Myocyte (in vitro differentiated cells): ENCODE data around the gene COL16A1. TPM values are rescaled to one million over a fixed set of nuclear protein-coding genes. Genes with fewer than 3 reads are reported as not detected.

Source experiments
- DNase-seq: peaks from one replicate; pipeline ENCODE4 v3.0.0-alpha.2; 2012; ENCODE audit warnings: low read depth
- total RNA-seq: library from RNA; depleted of rRNA; stranded (reverse); fragments of >200 nt; gene quantifications from 2 replicates; pipeline ENCODE4 v1.2.3, GENCODE V29; 2014

Gene COL16A1
- total RNA-seq, 1 donor from 2014 or later: 27.9 TPM

DNA sequence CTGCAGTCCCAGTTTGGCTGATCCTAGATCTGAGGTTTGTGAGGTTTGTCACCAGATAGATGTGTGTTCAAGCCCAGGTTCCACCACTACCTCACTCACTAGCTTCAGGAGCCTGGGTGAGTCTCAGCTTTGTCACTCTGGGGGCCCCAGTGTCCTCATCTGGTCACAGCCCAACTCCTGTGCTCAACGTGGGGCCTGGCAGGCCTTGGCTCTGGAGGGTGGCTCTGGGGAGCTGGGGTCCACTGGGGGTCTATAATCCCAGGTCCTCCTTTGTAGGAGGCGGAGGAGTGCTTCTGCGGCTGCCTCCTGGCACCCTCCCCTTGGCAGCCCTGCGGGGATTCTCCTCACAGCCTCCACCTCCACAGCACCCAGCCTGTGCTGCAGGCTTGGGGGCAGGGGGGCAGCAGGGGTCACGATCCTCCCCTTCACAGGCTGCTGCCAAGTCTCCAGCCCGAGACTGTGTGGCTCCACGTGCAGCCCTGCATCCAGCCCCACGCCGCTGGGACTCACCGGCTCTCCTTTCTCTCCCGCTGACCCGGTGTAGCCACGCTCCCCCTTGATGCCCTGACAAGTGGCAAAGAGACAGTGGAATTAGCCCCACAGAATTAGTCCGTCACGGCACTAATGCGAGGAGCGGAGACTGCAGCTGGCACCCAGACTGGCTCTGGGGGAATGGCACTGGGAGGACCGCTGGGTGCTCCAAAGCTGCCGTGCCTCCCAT is 36.6 kb downstream of the COL16A1 start:
- no peak for DNase-seq

DNA sequence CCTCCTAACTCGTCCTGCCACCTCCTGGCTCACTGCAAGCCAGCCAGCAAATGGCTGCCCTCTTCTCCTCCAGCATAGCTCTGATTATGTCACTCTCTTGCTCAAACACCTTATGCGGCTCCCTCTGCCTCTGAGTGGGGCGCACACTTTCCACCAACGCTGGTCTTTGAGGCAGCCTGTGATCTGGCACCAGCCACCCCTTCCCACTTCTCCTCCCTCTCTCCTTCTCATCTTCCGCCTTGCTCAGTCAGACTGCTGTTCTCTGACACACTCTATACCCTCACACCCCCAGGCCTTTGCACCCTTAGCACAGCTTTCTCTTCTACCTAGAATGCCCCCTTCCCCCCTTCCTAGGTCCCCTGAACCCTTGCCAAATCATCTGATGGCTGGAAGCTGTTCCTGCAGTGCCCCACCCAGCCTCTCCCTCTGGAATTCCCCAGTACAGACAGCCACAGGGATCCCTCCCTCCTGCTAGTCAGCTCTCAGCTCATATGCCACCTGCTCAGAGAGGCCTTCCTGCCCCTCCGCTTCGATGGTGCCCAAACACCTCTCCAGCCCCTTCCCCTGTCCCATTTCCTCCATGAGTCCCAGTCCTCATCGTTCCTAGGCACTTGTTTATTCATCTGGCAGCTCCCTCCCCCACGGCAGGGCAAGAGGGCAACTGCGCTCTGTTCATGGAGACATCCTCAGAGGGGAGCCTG is 37.4 kb downstream of the COL16A1 start:
- DNase-seq: peak; percentile 85

GRCh38 chr1:31665234-31665878 is 38.5 kb downstream of the COL16A1 start:
- no peak for DNase-seq

DNA sequence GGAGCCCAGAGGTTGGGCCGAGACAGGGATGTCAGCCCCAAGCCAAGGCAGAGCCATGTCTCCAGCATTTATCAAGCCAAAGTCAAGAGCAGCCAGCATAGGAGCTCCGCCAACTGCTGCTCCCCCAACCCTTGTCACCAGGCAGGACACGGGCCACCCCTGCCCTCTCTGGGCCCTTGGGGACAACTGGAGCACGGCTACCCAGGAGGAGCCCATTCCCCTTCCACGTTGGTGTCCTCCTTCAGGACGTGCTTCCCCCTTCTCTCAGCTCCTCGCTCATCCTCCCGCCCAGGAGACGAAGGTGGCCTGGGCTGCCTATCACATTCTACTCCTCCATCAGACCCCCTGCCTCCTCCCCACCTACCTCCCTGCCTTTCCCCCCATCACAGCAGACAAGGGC is 39.3 kb downstream of the COL16A1 start:
- no peak for DNase-seq

DNA sequence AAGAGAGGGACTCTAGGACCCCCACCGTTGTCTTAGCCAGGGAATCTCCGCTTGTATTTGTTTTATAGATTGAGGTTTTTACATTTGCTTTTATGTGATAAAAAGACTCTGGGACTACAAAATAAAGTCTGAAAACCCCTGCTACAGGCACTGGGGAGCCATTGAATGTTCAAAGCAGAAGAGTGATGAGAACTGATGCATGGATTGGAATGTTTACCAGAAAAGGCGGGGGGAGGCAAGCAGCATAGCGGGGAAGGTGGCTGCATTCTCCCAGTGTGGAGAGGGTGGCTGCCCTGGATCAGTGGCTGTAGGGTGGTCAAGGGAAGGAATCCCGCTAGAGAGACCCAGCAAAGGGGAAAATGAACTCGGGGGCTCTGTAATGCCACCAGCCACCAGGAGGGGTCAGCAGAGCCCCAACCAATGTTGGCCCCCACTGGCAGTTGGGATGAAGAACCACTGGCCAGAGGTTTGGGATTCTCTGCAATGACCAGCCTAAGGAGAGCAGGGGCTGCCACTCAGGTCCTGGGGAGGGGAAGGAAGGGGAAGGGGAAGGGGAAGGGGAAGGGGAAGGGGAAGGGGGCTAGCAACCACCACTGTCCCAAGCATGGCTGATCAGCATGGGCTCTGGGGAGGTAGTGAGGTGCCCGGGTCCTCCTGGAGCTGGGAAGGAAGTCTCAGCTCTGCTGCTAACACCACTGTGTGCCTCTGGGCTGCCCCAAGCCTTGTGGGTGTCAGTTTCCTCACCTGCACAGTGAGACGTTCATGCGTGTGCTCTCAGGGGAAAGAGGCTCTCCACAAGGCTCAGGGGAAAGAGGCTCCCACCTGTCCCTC is 40.0 kb downstream of the COL16A1 start:
- DNase-seq: peak; percentile 61

DNA sequence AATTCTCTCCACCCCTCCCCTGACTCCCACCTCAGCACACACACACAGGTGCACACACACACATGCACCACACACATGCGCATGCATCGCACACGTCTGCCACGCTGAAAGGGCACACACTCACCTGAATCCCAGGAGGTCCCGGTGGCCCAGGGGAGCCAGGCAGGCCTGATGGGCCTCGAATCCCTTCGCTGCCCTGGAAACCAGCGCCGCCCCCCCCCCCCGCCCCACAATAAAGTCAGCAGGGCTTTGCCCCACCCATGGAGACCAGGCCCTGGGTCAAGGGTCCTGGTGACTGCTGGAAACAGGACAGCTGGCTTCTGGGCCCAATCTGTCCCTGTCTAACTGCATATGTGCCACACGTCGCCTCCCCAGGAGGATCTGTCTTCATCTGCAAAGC is 41.4 kb downstream of the COL16A1 start:
- no peak for DNase-seq

- DNase-seq: no peak
These were observed 42.0 kb downstream of the COL16A1 start for GRCh38 chr1:31661856-31662255.

DNA sequence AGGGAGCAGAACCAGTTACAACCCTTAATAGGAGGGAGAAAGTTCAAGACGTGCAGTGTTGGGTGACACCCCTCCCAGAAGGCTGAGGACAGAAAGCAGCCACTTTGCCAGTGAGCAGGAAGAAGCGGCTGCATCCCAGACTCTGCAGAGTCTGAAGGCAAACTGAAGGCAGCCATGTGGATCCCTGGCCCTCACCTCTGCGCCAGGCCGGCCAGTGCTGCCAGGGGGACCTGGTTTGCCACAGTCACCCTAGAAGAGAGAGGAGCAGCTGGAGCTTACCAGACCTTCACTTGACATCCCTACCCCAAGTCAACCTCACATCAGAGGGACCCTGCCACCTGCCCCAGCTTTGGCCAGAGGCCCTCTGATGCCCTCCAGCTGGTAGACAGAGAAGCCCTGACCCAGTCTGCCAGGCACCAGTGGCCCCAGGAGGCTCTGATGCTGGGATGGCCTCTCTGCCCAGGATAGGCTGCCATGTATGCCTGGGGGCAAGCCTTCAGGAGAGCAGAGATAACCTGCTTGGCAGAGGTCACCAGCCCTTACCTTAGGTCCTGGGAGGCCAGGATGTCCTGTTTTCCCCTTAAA is 42.9 kb downstream of the COL16A1 start:
- no peak for DNase-seq

DNA sequence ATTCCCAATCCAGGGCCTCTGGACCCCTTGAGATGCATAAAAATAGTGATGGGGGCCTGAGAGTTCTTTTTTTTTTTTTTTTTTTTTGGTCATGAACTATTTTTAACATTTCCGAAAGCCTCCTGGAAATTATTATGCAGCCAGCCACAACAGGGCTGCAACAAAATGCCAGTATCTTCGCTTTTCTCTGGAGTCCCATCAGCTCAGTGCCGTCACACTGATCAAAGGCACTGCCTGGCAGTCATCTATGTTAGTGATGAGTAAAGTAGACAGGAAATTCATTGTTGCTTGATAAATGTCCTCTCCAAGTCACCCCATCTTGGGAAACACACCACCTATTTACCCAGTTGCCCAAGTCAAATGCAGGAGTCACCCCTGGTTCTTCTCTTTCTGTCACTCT is 43.9 kb downstream of the COL16A1 start:
- DNase-seq: no peak

DNA sequence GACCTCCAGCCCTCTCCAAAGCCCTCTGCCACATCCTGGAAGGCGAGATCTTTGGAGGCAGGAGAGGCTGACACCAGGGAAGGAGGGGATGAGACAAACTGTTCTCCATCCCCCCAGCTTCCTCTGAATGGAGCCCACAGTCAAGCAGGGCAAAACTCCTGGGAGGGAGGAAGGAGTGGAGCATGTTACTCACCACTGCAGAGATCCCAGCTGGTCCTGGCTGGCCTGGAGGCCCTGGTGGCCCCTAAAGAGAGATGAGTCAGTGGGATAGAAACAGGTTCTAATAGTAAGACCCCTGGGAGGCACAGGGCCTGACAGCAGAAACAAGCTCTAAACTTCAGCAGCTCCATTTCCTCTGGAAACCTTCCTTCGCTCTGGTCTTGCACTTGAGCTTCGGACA is 45.1 kb downstream of the COL16A1 start:
- peak; percentile 26 for DNase-seq

DNA sequence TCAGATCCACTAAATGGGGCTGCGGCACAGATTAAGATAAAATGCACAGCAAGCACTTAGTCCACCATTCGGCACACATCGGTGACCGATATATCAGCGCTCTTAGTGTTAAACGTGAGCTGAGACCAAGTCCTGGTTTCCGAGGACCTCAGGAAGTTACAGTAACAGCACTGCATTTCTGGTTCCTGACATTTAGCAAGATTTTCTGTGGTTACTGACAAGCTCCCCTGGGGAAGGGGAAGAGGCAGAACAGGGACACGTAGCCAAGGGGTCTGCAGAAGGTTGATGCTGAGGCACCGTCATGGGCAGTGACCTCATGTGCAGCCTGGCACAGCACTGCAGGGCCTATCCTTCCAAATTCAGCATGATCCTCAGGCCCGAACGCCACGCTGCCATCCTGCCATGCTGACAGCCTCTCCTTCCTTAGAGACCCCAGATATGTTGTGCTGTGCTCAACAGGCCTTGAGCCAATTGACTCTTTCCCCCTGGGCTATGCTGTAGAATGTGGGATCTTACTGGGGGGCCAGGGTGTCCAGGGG is 45.8 kb downstream of the COL16A1 start:
- no peak for DNase-seq

DNA sequence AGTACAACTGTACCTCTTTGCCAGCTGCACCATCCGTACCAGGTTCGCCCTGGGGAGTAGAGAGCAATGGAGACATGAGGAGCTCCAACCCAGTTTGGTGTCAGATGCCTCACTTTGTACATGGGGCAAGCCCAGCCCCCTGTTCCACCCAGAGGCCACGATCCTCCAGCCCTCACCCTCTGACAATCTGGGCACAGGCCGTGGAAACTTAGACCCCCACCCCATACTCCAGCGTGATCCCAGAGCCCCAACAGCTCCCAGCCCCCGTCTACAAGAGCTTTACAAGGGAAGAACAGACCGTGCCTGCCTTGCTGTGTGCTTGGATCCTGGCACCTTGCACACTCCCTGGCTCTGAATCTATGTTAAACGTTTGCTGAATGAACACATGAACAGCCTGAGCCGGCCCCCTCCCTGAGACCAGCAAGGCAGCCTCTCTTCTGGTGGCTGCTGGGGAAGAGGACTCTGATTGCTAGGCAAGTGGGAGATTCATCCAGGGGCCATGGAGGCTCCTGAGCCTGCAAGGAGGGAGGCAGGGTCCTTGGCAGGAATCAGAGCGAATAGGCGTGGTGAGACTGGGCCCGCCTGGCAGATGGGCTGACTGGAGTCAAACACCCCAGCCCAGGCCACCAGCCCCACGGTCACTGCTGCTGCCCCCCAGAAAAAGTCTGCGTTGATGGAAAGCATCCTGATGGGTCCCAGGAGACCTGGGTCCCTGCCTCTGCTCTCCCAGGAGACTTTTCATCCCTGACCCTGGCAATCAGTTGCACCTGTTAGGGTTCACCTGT is 46.6 kb downstream of the COL16A1 start:
- no peak for DNase-seq

DNA sequence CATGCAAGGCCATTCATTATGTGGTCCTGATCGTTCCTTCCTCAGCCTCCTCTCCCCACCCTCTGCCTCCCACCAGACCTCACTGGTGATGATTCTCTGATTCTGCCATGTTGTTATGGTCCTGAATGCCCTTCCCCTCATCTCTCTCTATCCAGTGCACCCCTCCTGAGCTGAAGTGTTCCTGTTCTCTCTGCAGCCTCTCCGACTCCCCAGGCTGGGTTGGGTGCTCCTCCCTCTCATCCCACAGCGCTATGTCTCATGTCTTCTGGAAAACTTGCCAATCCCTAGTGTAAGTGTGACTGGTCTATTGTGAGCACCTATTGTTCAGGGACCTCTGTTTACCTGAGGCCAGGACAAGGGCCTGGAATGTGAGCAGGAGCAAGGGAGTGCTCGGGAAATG is 48.1 kb downstream of the COL16A1 start:
- no peak for DNase-seq

DNA sequence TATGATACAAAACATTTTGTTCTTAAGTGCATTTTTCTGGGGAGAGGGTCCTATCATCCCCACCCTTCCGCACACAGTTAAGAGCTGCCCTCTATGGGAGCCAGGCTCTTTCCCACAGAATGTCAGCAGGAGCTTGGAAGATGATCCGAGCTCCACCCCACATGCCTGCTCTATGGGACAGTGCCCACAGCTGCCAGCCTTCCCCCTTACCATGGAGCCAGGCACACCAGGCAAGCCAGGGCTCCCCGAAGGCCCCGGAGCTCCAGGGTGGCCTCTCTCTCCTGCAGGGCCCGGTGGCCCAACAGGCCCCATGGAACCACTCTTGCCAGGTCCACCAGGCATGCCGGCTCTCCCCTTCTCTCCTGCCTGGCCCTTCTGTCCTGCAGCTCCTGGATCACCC is 48.7 kb downstream of the COL16A1 start:
- DNase-seq: peak; percentile 52

GRCh38 chr1:31654474-31654776 is 49.4 kb downstream of the COL16A1 start:
- DNase-seq: no peak

DNA sequence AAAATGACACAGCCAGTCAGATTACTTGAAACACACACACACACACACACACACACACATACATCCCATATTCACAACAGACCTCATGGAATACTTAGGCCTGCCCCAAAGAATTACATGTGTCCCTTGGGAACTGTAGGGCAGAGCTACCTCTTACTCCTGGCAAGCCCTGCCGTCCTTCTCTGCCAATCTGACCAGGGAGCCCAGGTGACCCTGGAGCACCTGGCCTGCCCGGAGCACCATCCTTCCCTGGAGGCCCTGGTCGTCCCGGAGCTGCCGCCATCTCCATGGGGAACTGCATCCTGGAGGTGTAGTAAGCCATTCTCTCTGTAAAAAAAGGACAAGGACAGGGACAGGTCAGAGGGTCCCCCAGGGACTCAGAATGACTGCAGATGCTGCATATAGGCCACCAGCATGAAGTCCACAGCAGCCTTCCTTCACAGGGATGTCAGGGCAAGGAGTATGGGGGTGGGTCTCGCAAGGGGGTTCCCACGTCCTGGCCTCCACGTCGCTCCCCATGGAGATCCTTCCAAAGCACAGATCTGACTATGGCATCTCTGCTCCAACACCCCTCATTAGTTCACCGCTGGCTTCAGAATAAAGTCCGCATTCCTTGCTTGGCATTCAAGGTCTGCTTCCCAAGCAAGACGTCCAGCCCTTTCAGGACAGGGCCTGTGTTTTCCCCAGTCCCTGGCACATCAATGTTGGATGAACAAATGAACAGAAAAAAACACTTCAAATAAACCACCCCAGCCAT is 49.9 kb downstream of the COL16A1 start:
- DNase-seq: no peak

- DNase-seq: no peak
These were observed 50.8 kb downstream of the COL16A1 start for GRCh38 chr1:31652891-31653499.

DNA sequence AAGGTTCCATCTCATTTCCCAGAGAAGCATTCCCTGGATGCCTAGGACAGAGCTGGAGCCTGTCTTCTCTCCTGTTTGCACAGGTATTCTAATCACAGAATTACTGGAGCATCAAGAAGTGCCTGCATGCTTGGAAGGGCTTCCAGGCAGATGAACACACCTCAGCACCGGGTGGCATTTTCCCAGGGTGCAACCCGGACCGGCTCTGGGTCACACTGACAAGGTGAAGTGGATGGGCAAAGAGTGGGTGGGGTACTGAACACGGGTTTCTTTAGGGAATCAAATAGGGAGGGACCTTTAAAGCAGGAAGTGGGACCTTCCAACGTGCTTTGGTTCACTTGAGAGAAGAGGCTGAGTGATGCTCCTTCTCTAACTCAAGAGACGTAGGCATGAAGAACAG is 52.1 kb downstream of the COL16A1 start:
- no peak for DNase-seq

DNA sequence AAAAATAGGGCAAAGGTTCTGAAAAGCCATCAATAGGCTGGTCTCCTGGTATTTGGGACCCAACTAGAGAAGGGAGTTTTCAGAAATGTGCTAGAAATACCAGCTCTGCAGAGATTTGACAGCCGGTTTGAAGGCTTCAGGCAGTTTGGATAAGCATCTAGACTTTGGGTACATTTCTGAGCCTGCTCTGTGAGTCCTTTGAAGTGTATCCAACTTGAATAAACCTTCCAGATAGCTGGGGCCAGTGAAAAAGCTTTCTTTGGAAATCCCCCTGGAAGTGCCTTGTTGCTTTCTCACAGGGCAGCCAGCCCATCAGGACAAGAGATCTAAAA is 52.8 kb downstream of the COL16A1 start:
- DNase-seq: no peak
